ENCODE measurements around the gene ARMC7.
"Not testable (repeated sequence)": the region's sequence is repeated elsewhere in the genome, so short reads cannot be mapped to it uniquely, and the experiment has no call there.

ARMC7 gene

DNA sequence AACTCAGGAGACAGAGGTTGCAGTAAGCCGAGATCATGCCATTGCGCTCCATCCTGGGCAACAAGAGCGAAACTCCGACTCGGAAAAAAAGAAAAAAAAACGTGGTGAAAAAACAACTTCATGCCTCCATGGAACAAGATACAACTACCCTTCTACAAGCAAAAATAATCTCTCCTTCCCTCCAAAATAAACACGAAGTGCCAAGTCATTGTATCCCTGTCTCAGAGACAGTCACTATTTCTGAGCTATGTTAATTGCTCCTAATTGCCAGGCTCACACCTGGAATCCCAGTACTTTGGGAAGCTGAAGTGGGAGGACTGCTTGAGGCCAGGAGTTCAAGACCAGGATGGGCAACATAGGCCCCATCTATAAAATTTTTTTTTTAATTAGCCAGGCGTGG is 41.0 kb upstream of the ARMC7 start:
- no peaks in the 10 kb centered on the region for H3K9me3 ChIP-seq (ENCODE audit: control insufficient read depth, low read length)
- H3K4me3 ChIP-seq (ENCODE audit: low read length) = no peak overlapping the region
- peaks cover 15% of the 10 kb centered on the region for H3K36me3 ChIP-seq (ENCODE audit: control insufficient read depth, insufficient read depth, low read length, severe bottlenecking)
- DNase-seq (ENCODE audit: low read depth) = no peak
- peaks cover 5% of the 10 kb centered on the region for H3K4me1 ChIP-seq (ENCODE audit: control insufficient read depth, insufficient read depth, low read length)
- H3K9ac ChIP-seq (ENCODE audit: low read length) = no peak overlapping the region
- H3K27me3 ChIP-seq (replicated peaks; ENCODE audit: control insufficient read depth, insufficient read depth, low read length) = no peaks in the 10 kb centered on the region

DNA sequence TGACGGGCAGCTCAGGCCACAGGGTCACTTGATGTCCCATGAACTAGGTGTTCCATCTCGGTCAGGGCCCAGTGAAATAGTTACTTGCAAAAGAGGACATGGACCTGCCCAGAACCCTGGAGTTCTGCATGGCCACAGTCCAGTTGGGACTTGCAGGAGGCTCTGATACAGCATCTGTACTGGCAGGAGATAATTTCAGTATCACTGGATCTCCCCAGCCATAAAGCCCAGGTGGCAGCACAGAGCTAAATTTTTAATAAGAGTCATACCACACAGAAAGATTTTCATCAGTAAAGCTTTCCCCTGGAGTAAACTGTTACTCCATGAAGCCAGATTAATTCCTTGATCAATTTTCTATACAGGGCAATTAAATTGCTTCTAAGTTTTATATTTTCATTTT is 40.0 kb upstream of the ARMC7 start:
- Histone ChIP-seq H3K4me3 (ENCODE audit: low read length) (no peak overlapping the region), H3K4me1 (ENCODE audit: control insufficient read depth, insufficient read depth, low read length) (peaks cover 13% of the 10 kb centered on the region), H3K9ac (ENCODE audit: low read length) (no peak overlapping the region), H3K27me3 (replicated peaks; ENCODE audit: control insufficient read depth, insufficient read depth, low read length) (no peaks in the 10 kb centered on the region), H3K9me3 (ENCODE audit: control insufficient read depth, low read length) (no peaks in the 10 kb centered on the region), H3K36me3 (ENCODE audit: control insufficient read depth, insufficient read depth, low read length, severe bottlenecking) (peaks cover 4% of the 10 kb centered on the region)
- no peak for DNase-seq (ENCODE audit: low read depth)

DNA sequence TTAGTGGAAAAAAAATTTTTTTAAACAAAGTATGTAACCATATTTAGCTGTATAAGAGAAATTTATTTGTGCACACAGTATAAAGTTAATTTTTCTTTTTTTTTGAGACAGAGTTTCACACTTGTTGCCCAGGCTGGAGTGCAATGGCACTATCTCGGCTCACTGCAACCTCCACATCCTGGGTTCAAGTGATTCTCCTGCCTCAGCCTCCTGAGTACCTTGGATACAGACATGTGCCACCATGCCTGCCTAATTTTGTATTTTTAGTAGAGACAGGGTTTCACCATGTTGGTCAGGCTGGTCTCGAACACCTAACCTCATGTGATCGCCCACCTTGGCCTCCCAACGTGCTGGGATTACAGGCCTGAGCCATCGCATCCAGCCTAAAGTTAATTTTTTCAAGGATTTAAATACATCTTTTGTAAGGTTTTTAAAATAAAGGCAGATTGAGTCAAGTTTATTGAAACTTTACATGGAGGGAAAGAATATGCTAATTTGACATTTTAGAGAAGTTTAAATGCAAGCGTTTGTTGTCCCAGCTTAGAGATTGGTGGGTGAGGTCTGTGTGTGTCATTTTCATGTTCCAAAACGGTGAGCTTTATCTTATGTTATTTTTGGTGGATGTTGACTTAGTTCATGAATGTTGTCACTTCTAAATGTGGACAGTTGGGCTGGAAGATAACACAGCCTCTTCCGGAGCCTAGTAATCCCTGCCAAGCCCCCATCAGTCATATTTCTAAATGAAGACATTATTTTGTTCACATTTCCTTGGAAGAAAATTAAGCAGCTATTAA is 38.1 kb upstream of the ARMC7 start:
- not testable (repeated sequence) for H3K36me3 ChIP-seq (ENCODE audit: control insufficient read depth, insufficient read depth, low read length, severe bottlenecking); H3K9ac ChIP-seq (ENCODE audit: low read length); H3K9me3 ChIP-seq (ENCODE audit: control insufficient read depth, low read length); DNase-seq (ENCODE audit: low read depth); H3K27me3 ChIP-seq (replicated peaks; ENCODE audit: control insufficient read depth, insufficient read depth, low read length); H3K4me3 ChIP-seq (ENCODE audit: low read length)
- H3K4me1 ChIP-seq (ENCODE audit: control insufficient read depth, insufficient read depth, low read length) = peaks cover 23% of the 10 kb centered on the region

DNA sequence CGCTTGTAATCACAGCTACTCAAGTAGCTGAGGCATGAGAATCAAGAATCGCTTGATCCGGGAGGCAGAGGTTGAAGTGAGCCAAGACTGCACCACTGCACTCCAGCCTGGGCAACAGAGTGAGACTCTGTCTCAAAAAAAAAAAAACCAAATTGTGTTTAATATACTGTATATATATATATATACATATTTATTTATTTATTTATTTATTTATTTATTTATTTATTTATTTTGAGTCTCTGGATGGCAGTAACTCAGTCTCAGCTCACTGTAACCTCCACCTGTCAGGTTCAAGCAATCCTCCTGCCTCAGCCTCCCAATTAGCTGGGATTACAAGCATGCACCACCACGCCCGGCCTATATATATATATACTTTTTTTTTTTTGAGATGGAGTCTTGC is 36.9 kb upstream of the ARMC7 start:
- H3K27me3 ChIP-seq (replicated peaks; ENCODE audit: control insufficient read depth, insufficient read depth, low read length); DNase-seq (ENCODE audit: low read depth); H3K4me3 ChIP-seq (ENCODE audit: low read length); H3K36me3 ChIP-seq (ENCODE audit: control insufficient read depth, insufficient read depth, low read length, severe bottlenecking); H3K9me3 ChIP-seq (ENCODE audit: control insufficient read depth, low read length); H3K9ac ChIP-seq (ENCODE audit: low read length): not testable (repeated sequence)
- peaks cover 30% of the 10 kb centered on the region for H3K4me1 ChIP-seq (ENCODE audit: control insufficient read depth, insufficient read depth, low read length)

DNA sequence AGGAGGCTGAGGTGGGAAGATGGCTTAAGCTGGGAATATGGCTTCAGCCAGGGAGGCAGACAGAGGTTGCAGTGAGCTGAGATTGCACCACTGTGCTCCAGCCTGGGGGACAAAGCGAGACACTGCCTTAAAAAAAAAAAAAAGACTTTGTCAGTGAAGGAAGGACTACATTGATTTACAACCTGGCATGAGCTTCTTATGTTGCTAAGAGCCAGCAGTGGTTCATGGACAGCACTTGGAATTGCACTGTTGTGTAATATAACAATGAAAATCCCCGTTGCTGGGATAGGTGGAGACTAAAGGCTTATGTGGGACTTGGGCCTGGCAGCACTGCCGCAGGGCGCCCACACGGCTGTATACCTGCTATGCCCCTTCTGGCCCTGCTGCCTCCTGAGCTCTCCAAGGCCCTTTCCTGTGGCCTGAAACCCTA is 36.1 kb upstream of the ARMC7 start:
- H3K4me1 ChIP-seq (ENCODE audit: control insufficient read depth, insufficient read depth, low read length) = peaks cover 38% of the 10 kb centered on the region
- DNase-seq (ENCODE audit: low read depth) = no peak
- H3K9me3 ChIP-seq (ENCODE audit: control insufficient read depth, low read length) = no peaks in the 10 kb centered on the region
- no peaks in the 10 kb centered on the region for H3K27me3 ChIP-seq (replicated peaks; ENCODE audit: control insufficient read depth, insufficient read depth, low read length)
- H3K4me3 ChIP-seq (ENCODE audit: low read length) = no peak overlapping the region
- H3K36me3 ChIP-seq (ENCODE audit: control insufficient read depth, insufficient read depth, low read length, severe bottlenecking) = no peaks in the 10 kb centered on the region
- no peak overlapping the region for H3K9ac ChIP-seq (ENCODE audit: low read length)

DNA sequence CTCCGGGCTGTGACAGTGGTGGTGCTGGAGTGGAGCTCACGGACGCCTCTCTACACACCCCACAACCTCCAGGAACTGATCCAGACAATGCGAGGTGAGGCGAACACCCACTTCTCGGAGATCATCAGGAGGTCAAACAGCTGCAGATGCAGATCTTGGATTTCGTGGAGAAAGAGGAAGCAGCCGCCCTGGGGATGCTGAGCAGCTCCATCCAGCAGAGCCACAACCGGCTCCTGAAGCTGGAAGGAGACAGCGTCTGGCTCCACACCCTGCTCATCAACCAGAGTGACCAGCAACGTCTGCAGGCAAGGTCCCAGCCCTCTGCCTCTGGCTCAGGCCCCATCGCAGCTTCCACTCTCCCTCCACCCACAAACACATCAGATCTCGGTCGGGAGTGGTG is 35.2 kb upstream of the ARMC7 start:
- Histone ChIP-seq H3K4me1 (ENCODE audit: control insufficient read depth, insufficient read depth, low read length) (peaks cover 47% of the 10 kb centered on the region), H3K36me3 (ENCODE audit: control insufficient read depth, insufficient read depth, low read length, severe bottlenecking) (no peaks in the 10 kb centered on the region), H3K27me3 (replicated peaks; ENCODE audit: control insufficient read depth, insufficient read depth, low read length) (no peaks in the 10 kb centered on the region), H3K9ac (ENCODE audit: low read length) (no peak overlapping the region), H3K9me3 (ENCODE audit: control insufficient read depth, low read length) (no peaks in the 10 kb centered on the region), H3K4me3 (ENCODE audit: low read length) (no peak overlapping the region)
- DNase-seq (ENCODE audit: low read depth) = no peak

DNA sequence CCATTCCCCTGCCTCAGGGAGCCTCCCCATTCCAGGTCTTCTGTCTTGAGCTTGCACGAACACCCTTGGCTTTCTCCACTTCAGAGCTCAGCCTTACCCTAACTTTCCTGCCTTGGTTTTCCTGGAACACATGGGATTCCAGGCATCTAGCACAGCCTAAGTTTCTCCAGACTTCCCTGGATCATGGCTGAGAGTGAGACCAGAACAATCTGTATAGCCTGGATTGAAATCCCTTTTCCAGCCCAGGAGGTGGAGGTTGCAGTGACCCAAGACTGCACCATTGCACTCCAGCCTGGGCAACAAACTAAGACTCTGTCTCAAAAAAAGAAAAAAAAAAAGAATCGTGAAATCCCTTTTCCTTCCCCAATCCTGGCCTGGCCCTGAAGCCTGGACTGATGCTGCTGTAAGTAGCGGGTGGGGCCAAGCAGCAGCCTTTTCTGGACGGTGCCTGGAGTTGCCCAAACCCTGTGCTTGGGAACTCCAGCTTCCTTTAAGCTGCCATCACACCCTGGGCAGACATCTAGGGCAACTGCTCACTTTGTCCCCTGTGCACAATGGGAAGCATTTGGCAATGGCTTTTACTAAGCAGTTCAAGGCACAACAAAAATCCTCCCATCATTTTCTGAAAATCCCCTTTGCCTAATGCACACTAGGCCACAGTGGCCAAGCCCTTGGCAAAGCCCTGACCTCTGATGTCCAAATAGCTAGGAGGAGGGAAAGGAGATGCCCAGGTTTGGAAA is 34.0 kb upstream of the ARMC7 start:
- peak overlapping the region; percentile 17 for H3K9ac ChIP-seq (ENCODE audit: low read length)
- H3K4me1 ChIP-seq (ENCODE audit: control insufficient read depth, insufficient read depth, low read length) = peaks cover 49% of the 10 kb centered on the region
- no peaks in the 10 kb centered on the region for H3K9me3 ChIP-seq (ENCODE audit: control insufficient read depth, low read length)
- no peaks in the 10 kb centered on the region for H3K36me3 ChIP-seq (ENCODE audit: control insufficient read depth, insufficient read depth, low read length, severe bottlenecking)
- peak; percentile 40 for DNase-seq (ENCODE audit: low read depth)
- H3K4me3 ChIP-seq (ENCODE audit: low read length) = no peak overlapping the region
- no peaks in the 10 kb centered on the region for H3K27me3 ChIP-seq (replicated peaks; ENCODE audit: control insufficient read depth, insufficient read depth, low read length)

DNA sequence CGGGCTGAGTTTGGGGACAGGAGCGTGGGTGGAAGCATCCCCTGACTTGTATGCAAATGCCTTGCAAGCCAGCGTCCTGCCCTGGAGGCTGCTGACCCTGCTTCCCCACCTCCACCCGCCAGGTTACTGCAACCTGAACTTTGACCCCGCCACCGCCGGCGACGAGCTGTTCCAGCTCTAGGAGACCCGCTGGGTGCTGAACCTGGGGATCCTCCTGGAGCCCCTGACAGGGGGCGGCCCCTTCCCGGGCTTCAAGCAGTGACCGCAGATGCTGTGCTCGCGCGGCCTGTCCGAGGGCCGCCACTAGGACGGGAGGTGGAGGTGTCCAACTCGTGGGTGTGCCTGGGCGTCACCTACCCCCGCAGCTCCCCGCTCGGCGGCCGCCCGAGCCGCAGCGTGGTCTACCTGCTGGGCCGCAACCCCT is 32.7 kb upstream of the ARMC7 start:
- Histone ChIP-seq H3K4me3 (ENCODE audit: low read length) (no peak overlapping the region), H3K9ac (ENCODE audit: low read length) (peak overlapping the region; percentile 66), H3K9me3 (ENCODE audit: control insufficient read depth, low read length) (no peaks in the 10 kb centered on the region), H3K36me3 (ENCODE audit: control insufficient read depth, insufficient read depth, low read length, severe bottlenecking) (no peaks in the 10 kb centered on the region), H3K4me1 (ENCODE audit: control insufficient read depth, insufficient read depth, low read length) (peaks cover 49% of the 10 kb centered on the region), H3K27me3 (replicated peaks; ENCODE audit: control insufficient read depth, insufficient read depth, low read length) (no peaks in the 10 kb centered on the region)
- no peak for DNase-seq (ENCODE audit: low read depth)

DNA sequence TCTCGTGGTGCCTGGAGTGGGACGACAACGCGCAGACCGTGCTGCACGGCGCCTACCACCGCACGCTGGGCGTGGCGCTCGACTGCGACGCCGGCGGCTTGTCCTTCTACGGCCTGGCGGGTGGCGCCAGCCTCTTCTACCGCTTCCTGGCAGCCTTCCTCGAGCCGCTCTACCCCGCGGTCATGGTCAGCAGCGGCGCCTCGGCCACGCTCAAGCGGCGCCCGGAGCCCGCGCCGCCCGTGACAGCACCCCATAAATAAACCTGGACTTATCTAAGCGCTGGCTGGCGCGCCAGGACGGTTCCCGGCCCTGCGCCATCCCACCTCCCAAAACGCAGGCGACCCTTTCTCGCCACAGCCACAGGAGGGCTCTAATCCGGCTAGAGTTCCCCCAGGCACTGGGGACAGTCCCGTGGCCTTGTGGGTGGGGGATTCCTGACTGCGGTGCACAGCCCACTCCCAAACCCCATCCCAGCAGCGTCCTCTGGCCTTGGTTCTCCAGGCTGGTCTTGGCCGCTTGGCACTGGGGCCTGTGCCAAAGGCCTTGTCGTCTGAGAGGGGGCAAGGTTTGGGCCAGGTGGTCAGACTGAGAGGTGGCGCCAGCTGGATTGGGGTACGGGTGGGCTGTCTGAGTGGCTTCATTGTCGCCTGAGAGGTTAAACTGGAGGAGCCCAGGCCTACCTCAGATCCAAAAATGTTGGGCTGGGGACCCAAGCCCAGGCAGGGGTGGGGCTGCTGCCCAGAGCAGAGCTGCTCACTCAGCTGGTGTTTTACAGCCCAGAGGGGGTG is 32.1 kb upstream of the ARMC7 start:
- H3K27me3 ChIP-seq (replicated peaks; ENCODE audit: control insufficient read depth, insufficient read depth, low read length) = no peaks in the 10 kb centered on the region
- H3K9me3 ChIP-seq (ENCODE audit: control insufficient read depth, low read length) = no peaks in the 10 kb centered on the region
- H3K9ac ChIP-seq (ENCODE audit: low read length) = peak overlapping the region; percentile 66
- no peaks in the 10 kb centered on the region for H3K36me3 ChIP-seq (ENCODE audit: control insufficient read depth, insufficient read depth, low read length, severe bottlenecking)
- DNase-seq (ENCODE audit: low read depth) = no peak
- H3K4me3 ChIP-seq (ENCODE audit: low read length) = peak overlapping the region; percentile 6
- peaks cover 49% of the 10 kb centered on the region for H3K4me1 ChIP-seq (ENCODE audit: control insufficient read depth, insufficient read depth, low read length)

DNA sequence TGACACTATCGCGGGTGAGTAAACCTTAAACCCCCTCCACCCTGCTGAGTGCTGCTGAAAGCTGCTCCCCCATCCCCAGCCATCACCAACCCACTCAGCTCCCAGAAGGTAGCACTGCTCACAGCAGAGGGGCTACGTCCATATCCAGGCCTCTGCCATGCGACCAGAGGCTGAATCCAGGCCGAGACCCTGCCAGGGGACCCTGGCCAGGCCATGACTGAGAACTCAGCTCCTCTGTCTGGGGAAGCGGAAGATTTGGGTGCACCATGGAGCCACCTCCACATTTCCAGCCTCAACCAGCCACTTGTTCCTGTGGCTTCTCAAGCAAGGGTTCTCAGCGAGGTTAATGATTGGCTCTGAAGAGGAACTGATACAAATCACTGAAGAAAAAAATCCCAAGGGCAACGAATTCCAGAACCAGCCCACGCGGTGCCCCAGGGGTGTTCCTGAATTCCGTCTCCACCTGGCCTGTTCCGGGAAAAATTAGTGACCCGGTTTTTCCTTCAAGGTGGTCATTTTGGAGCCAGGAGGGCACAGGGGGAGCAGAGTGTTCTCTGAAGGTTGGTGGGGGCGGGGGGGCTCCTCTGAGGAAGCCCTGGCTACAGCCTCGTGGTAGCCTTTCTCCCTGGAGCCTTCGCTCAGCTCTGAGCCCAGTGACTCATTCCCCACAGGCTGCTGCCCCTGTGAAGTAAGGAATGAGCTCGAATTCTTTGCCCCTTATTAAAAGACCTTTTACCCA is 31.3 kb upstream of the ARMC7 start:
- H3K4me3 ChIP-seq (ENCODE audit: low read length) = peak overlapping the region; percentile 49
- H3K9ac ChIP-seq (ENCODE audit: low read length) = peak overlapping the region; percentile 66
- H3K36me3 ChIP-seq (ENCODE audit: control insufficient read depth, insufficient read depth, low read length, severe bottlenecking) = no peaks in the 10 kb centered on the region
- DNase-seq (ENCODE audit: low read depth) = peak; percentile 77
- H3K27me3 ChIP-seq (replicated peaks; ENCODE audit: control insufficient read depth, insufficient read depth, low read length) = no peaks in the 10 kb centered on the region
- H3K4me1 ChIP-seq (ENCODE audit: control insufficient read depth, insufficient read depth, low read length) = peaks cover 49% of the 10 kb centered on the region
- no peaks in the 10 kb centered on the region for H3K9me3 ChIP-seq (ENCODE audit: control insufficient read depth, low read length)

DNA sequence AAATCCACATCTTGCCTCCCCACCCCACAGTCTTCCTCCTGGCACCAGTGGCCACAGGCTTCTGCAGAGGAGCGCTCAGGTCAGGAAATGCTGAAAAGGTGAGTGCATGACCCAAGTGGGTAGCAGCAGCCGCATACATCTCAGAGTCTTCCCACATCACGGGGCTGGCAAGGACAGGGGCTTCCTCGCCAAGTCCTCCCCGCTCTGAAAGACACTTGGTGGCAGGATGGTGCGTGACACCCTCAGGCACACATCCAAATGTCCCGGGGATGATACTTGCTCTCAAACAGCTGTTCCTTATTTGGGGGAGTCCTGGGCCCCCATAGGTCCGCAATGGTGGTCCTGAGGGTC is 30.8 kb upstream of the ARMC7 start:
- Histone ChIP-seq H3K9ac (ENCODE audit: low read length) (no peak overlapping the region), H3K9me3 (ENCODE audit: control insufficient read depth, low read length) (no peaks in the 10 kb centered on the region), H3K4me3 (ENCODE audit: low read length) (peak overlapping the region; percentile 49), H3K36me3 (ENCODE audit: control insufficient read depth, insufficient read depth, low read length, severe bottlenecking) (no peaks in the 10 kb centered on the region), H3K27me3 (replicated peaks; ENCODE audit: control insufficient read depth, insufficient read depth, low read length) (no peaks in the 10 kb centered on the region), H3K4me1 (ENCODE audit: control insufficient read depth, insufficient read depth, low read length) (peaks cover 49% of the 10 kb centered on the region)
- no peak for DNase-seq (ENCODE audit: low read depth)

Data from adipocyte (in vitro differentiated cells).